ENCODE data around the gene GLT1D1. TPM values are rescaled to one million over a fixed set of nuclear protein-coding genes. Genes with fewer than 3 reads are reported as not detected.

The GLT1D1 gene
- total and polyA plus RNA-seq, 8 donors: 1.0 to 17.6 (median 2.6) TPM

DNA sequence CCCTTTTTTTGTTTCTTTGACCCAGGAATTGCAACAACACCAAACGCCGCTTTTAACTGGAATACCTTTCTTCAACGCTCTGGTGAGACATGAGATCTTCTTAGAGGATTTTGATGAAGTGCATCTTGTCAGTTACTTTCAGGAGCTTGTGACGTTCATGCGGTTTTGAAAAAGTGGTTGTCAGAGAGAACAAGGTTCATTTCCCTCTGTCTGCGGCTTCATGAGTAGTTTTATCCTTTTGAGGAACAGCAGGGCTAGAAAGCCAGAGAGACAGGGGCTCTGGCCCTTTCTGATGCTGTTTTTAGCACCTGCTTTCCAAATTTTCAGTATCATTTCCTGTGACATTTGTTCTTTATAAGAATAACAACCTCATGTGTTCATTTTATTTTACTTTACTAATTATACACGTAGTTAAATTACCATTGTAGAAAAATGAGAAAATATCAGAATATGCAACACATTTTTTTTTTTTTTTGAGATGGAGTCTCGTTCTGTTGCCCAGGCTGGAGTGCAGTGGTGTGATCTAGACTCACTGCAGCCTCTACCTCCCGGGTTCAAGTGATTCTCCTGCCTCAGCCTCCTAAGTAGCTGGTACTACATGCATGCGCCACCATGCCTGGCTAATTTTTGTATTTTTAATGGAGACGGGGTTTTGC is 61.8 kb downstream of the GLT1D1 start:
- no peak for ATAC-seq
- Histone ChIP-seq H3K4me1 (peaks cover 0 to 10% of the 10 kb centered on the region in 2 donors), H3K27ac (no peak overlapping the region), H3K9me3 (no peaks in the 10 kb centered on the region), H3K27me3 (no peaks in the 10 kb centered on the region), H3K4me3 (no peak overlapping the region), H3K36me3 (no peaks in the 10 kb centered on the region)
- intact Hi-C loops (cut with DNase I): no loop called here
- TF ChIP-seq, protein P1, sequence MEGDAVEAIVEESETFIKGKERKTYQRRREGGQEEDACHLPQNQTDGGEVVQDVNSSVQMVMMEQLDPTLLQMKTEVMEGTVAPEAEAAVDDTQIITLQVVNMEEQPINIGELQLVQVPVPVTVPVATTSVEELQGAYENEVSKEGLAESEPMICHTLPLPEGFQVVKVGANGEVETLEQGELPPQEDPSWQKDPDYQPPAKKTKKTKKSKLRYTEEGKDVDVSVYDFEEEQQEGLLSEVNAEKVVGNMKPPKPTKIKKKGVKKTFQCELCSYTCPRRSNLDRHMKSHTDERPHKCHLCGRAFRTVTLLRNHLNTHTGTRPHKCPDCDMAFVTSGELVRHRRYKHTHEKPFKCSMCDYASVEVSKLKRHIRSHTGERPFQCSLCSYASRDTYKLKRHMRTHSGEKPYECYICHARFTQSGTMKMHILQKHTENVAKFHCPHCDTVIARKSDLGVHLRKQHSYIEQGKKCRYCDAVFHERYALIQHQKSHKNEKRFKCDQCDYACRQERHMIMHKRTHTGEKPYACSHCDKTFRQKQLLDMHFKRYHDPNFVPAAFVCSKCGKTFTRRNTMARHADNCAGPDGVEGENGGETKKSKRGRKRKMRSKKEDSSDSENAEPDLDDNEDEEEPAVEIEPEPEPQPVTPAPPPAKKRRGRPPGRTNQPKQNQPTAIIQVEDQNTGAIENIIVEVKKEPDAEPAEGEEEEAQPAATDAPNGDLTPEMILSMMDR (IDR thresholded peaks at IDR 0.05): no peak
- DNase-seq: no peak

DNA sequence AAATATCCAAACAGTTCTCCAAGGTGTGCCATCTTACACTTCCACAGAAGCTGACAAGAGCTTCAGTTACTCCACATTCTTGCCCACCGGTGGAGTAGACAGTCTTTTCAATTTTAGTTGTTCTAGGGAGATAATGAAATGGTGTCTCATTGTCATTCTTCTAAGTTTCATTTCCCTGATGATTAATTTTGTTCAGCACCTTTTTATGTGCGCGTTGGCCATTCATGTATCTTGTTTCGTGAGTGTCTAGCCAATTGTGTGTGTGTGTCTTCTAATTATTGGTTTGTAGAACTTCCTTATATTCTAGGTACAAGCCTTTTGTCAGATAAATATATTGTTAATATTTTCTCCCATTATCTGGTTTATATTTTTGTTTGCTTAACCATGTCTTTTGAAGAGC is 63.1 kb downstream of the GLT1D1 start:
- TF ChIP-seq, protein P1 (IDR thresholded peaks at IDR 0.05): no peak
- Histone ChIP-seq H3K27me3 (no peaks in the 10 kb centered on the region), H3K9me3 (no peaks in the 10 kb centered on the region), H3K36me3 (no peaks in the 10 kb centered on the region), H3K27ac (no peak overlapping the region), H3K4me1 (peaks cover 0 to 18% of the 10 kb centered on the region in 2 donors), H3K4me3 (no peak overlapping the region)
- no peak for DNase-seq
- ATAC-seq: no peak
- intact Hi-C loops (cut with DNase I): no loop called here

DNA sequence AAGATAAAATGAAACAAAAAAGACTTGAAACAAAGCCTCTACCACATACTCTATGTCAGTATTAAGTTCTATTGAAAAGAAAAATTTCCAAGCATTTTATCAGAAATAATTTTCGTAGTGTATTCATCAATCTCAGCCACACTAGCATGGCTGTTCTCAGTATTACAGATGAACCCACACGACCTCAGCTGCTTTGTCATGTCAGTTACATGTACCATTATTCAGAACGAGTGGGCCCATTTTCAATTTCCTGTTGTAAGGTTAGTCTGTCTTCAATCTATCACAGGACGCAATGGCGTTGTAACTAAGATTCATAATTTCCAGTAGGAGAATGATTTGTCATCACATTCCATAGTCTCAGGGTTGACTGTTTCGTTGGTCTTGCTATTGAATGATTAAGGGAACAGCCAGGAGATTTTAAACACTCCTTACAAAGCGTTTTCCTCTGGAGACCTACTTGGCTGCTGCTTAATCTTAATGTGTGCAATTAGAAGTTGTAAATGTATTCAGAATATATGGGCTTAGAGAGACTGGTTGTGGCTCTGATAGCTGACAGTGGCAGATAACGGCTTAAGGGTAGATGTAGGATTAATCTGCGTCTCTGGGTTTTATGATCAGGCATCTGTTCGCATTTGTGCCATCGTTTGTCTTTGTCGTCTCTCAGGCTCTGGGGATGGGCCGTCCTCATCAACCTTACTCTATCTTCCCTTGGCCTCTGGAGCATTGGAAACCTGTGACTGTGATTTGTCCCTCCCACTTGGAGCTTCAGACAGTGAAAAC is 65.4 kb downstream of the GLT1D1 start:
- H3K4me1 ChIP-seq: peaks cover 0 to 18% of the 10 kb centered on the region in 2 donors
- H3K9me3 ChIP-seq: no peaks in the 10 kb centered on the region
- no peaks in the 10 kb centered on the region for H3K36me3 ChIP-seq
- TF ChIP-seq, protein P1 (IDR thresholded peaks at IDR 0.05): no peak
- H3K4me3 ChIP-seq: no peak overlapping the region
- no peak overlapping the region for H3K27ac ChIP-seq
- H3K27me3 ChIP-seq: no peaks in the 10 kb centered on the region
- ATAC-seq (no peak), DNase-seq (no peak)
- intact Hi-C loops (cut with DNase I): no loop called here

DNA sequence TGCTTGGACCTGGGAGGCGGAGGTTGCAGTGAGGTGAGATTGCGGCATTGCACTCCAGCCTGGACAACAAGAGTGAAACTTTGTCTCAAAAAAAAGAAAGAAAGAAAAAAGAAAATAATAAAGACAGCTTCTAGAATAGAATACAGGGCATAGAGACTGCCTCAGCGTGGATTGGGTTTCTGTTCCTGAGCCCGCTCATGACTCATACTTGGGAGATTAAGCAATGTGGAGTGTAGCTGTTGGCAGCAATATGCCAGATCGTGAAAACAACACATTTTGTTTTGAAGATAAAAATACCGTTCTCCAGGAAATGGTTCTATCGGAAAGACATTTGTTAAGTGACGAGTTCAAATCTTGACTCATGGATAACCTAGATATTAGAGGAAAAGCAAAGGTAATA is 67.2 kb downstream of the GLT1D1 start:
- H3K9me3 ChIP-seq: no peaks in the 10 kb centered on the region

DNA sequence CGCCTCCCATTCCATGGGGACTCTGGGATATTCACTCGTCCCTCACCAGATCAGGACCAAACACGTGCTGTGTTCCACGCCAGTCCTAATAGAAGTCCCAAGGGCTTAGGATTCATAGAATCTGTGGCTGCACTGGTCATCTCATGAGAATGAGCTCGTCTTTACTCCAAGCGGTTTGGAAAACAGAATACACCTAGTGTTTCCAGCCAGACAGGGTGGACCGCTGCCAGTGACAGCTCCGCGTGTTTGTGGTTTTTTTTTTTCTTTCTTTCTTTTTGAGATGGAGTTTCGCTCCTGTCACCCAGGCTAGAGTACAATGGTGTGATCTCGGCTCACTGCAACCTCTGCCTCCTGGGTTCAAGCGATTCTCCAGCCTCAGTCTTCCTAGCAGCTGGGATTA is 75.1 kb downstream of the GLT1D1 start:
- H3K27me3 ChIP-seq: no peaks in the 10 kb centered on the region
- TF ChIP-seq, protein P1 (IDR thresholded peaks at IDR 0.05): no peak
- DNase-seq: no peak
- no peak for ATAC-seq
- no peaks in the 10 kb centered on the region for H3K9me3 ChIP-seq
- intact Hi-C loops (cut with DNase I): no loop called here
- H3K36me3 ChIP-seq: peaks cover 0 to 20% of the 10 kb centered on the region in 2 donors
- no peak overlapping the region for H3K27ac ChIP-seq
- no peak overlapping the region for H3K4me3 ChIP-seq
- no peaks in the 10 kb centered on the region for H3K4me1 ChIP-seq

More for the DNA sequence above, 67.2 kb downstream of the GLT1D1 start:
- no peaks in the 10 kb centered on the region for H3K36me3 ChIP-seq
- peak overlapping the region in 1 of 2 donors; percentile 37 for H3K27ac ChIP-seq
- H3K4me1 ChIP-seq: peaks cover 0 to 9% of the 10 kb centered on the region in 2 donors
- H3K27me3 ChIP-seq: no peaks in the 10 kb centered on the region
- intact Hi-C loops (cut with DNase I): no loop called here
- ATAC-seq: peak; percentile 97
- peak in 1 of 4 donors; percentile 19 for DNase-seq
- H3K4me3 ChIP-seq: no peak overlapping the region
- TF ChIP-seq, protein P1 (IDR thresholded peaks at IDR 0.05): no peak
